A673 (cell line): ENCODE measurements around the gene ACOX3. TPM values are rescaled to one million over a fixed set of nuclear protein-coding genes. Genes with fewer than 3 reads are reported as not detected.
"Not testable (repeated sequence)": the region's sequence is repeated elsewhere in the genome, so short reads cannot be mapped to it uniquely, and the experiment has no call there.

Experiments
- BruUV-seq: library from RNA; stranded (reverse); fragments of 400-500 nt; replicated peaks from 2 replicates; lab custom pipeline; 2021; lab: Mats Ljungman, UMichigan
- CTCF ChIA-PET: fragments of 300-600 bp; sonication (Branson Sonifier 250); formaldehyde crosslinking; loops from one replicate; lab custom pipeline; 2022; ENCODE audit warnings: antibody characterized with exemption; lab: Charles Lee
- POLR2A ChIA-PET: fragments of 300-600 bp; sonication (Branson Sonifier 250); formaldehyde crosslinking; loops from one replicate; lab custom pipeline; 2022; ENCODE audit warnings: antibody characterized with exemption; ENCODE audit not compliant: low non-redundant PET; lab: Charles Lee
- DNase-seq: peaks from one replicate; pipeline ENCODE4 v3.0.0-alpha.2; 2015; ENCODE audit warnings: low spot score
- H3K27ac ChIP-seq: fragments of 200-600 bp; sonication (generic); 2 replicates; pipeline ENCODE4 v1.5.1; 2016; ENCODE audit warnings: mixed run types, low read depth, mild to moderate bottlenecking, mixed read lengths, antibody characterized with exemption, low read length; ENCODE audit not compliant: poor library complexity, severe bottlenecking
- H3K27me3 ChIP-seq: fragments of 200-600 bp; sonication (generic); replicated peaks from 2 replicates; pipeline ENCODE4 v1.6.1; 2017; ENCODE audit warnings: mixed run types, low read depth, mild to moderate bottlenecking, mixed read lengths, antibody characterized with exemption, low read length; ENCODE audit not compliant: insufficient read depth, poor library complexity
- H3K36me3 ChIP-seq: fragments of 200-600 bp; sonication (generic); 2 replicates; pipeline ENCODE4 v1.6.1; 2016; ENCODE audit warnings: mixed run types, mild to moderate bottlenecking, mixed read lengths, antibody characterized with exemption, low read length; ENCODE audit not compliant: insufficient read depth, poor library complexity, severe bottlenecking
- H3K4me1 ChIP-seq: fragments of 200-600 bp; sonication (generic); 2 replicates; pipeline ENCODE4 v1.6.1; 2017; ENCODE audit warnings: mixed run types, mild to moderate bottlenecking, mixed read lengths, antibody characterized with exemption, low read length; ENCODE audit not compliant: insufficient read depth, poor library complexity, severe bottlenecking
- H3K4me3 ChIP-seq: fragments of 200-600 bp; sonication (generic); 2 replicates; pipeline ENCODE4 v1.5.1; 2016; ENCODE audit warnings: low read depth, mixed run types, mild to moderate bottlenecking, mixed read lengths, low read length; ENCODE audit not compliant: poor library complexity, severe bottlenecking
- H3K9me3 ChIP-seq: fragments of 200-600 bp; sonication (generic); 2 replicates; pipeline ENCODE4 v1.6.1; 2016; ENCODE audit warnings: mixed run types, low read depth, mild to moderate bottlenecking, mixed read lengths, antibody characterized with exemption, low read length; ENCODE audit not compliant: poor library complexity, severe bottlenecking
- EZH2 ChIP-seq: fragments of 200-600 bp; sonication (generic); IDR thresholded peaks from 2 replicates; pipeline ENCODE4 v1.6.1; 2017; ENCODE audit warnings: borderline replicate concordance, low read depth, mild to moderate bottlenecking, mixed read lengths, antibody characterized with exemption, low read length; ENCODE audit not compliant: poor library complexity, severe bottlenecking
- intact Hi-C: fragments of 100-400 bp; cut with micrococcal nuclease; formaldehyde crosslinking; loops from one replicate; pipeline ENCODE4 v1.10.0; 2022; ENCODE audit not compliant: unreplicated experiment
- total RNA-seq: library from RNA; stranded (reverse); gene quantifications from 2 replicates; pipeline ENCODE4 v1.2.3, GENCODE V29; 2021
- TF ChIP-seq, protein P1 (sequence below): fragments of 300-800, 200-600 bp; sonication (generic); conservative IDR thresholded peaks from 2 replicates; pipeline ENCODE4 v1.5.1; 2017; ENCODE audit warnings: low read depth, mild to moderate bottlenecking, antibody characterized with exemption, low read length, moderate library complexity, mixed read lengths

Gene ACOX3
- total RNA-seq, 1 experiment from 2014 or later, result 14.3 TPM

DNA sequence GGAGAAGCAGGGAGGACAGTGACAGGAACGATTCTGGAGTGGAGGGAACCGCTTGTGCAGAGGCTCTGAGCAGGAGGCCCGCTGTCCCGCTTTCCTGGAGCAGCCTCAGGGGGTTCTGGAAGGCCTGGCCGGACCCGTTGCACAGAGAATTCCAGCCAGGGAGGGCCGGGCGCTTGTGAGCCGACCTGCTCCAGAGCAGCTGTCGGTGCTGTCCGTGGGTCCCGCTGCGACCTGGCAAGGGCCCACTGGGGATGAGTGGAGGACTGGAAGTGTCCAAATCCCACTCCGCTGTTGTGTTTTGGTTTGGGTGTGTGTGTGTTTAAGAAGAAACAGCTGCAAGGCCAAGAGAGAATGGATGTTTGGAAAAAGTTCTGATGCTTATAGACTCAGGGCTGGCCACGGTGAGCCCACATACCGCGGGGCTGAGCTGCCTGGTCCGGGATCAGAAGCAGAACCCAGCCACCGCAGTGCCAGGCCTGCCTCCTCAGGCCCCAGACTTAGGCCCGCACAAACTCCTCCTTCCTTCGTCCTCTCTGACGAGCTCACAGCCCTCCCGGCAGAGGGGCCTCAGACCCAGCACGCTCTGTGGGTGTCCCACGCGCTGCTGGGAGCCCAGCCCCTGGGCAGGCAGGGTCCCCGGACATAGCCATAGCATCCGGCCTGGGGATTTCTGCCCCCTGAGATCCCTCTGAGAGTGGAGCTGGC is 97.1 kb downstream of the ACOX3 start:
- DNase-seq, result no peak
- Histone ChIP-seq H3K4me3 (no peak overlapping the region), H3K27me3 (peaks cover 8% of the 10 kb centered on the region), H3K9me3 (no peaks in the 10 kb centered on the region), H3K27ac (no peak overlapping the region), H3K36me3 (no peaks in the 10 kb centered on the region), H3K4me1 (no peaks in the 10 kb centered on the region)
- ChIA-PET CTCF (interaction anchor here (2.2 kb wide), 1 partner anchor 101 kb away, joined by 5 read pairs; no protein-coding TSS in a partner anchor), POLR2A (no interaction called here)
- BruUV-seq, result no TSS peak
- TF ChIP-seq, protein P1, sequence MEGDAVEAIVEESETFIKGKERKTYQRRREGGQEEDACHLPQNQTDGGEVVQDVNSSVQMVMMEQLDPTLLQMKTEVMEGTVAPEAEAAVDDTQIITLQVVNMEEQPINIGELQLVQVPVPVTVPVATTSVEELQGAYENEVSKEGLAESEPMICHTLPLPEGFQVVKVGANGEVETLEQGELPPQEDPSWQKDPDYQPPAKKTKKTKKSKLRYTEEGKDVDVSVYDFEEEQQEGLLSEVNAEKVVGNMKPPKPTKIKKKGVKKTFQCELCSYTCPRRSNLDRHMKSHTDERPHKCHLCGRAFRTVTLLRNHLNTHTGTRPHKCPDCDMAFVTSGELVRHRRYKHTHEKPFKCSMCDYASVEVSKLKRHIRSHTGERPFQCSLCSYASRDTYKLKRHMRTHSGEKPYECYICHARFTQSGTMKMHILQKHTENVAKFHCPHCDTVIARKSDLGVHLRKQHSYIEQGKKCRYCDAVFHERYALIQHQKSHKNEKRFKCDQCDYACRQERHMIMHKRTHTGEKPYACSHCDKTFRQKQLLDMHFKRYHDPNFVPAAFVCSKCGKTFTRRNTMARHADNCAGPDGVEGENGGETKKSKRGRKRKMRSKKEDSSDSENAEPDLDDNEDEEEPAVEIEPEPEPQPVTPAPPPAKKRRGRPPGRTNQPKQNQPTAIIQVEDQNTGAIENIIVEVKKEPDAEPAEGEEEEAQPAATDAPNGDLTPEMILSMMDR, result no peak
- no peak for TF ChIP-seq EZH2
- intact Hi-C loops, result no loop called here

DNA sequence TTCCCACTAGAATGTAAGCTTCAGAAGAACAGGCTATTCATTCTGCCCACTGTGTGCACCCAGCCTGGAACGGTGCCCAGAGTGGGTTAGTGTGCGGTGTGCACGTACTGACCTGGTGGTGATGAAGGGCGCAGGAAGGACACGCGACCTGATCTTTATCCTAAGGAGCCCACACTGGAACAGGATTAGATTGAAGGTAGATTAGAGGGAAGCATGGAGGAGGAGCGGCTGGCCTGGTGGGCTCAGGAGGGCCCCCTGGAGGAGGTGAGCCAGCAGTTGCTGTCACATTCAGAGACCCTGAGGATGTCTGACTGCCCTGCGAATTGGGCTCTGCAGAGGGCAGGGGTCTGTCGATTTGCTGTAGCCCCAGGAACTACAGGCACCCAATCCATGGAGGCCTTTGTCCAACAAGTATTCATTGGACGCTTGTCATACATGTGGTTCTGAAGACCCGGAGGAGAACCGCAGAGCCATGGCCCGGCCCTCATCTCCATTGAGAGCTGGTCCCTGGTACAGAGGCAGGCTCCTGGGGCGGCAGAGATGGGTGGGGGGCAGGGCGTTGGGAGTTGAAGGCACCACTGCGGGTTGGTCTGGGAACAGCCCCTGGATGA is 97.8 kb downstream of the ACOX3 start:
- Histone ChIP-seq H3K4me3 (no peak overlapping the region), H3K27me3 (peaks cover 8% of the 10 kb centered on the region), H3K27ac (no peak overlapping the region), H3K4me1 (no peaks in the 10 kb centered on the region), H3K36me3 (no peaks in the 10 kb centered on the region), H3K9me3 (no peaks in the 10 kb centered on the region)
- intact Hi-C loops, result no loop called here
- no TSS peak for BruUV-seq
- no peak for DNase-seq
- CTCF ChIA-PET, result interaction anchor here (2.2 kb wide), 1 partner anchor 101 kb away, joined by 5 read pairs; no protein-coding TSS in a partner anchor
- no peak for TF ChIP-seq EZH2
- TF ChIP-seq, protein P1, result peak; percentile 57
- POLR2A ChIA-PET, result no interaction called here

DNA sequence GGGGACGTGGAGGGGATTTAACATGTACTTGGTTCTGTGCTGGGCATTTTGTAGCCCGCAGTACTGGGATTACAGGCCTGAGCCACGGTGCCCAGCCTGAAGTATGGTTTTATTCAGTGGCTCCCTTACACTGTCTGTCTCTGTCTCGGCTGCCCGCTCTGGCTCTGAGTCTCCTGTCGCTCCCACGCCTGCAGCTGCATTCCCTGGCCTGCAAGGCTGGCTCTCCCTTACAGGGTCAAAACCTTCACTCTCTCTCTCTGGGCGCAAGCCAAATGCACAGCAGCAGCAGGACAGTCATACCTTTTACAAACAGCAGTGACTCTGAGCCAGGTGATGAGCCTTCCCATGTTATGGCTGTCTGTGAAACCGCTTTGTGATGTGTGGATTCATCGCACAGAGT is 98.8 kb downstream of the ACOX3 start:
- Histone ChIP-seq H3K27me3 (peaks cover 3% of the 10 kb centered on the region), H3K9me3 (no peaks in the 10 kb centered on the region), H3K4me3 (no peak overlapping the region), H3K36me3 (no peaks in the 10 kb centered on the region), H3K4me1 (no peaks in the 10 kb centered on the region), H3K27ac (no peak overlapping the region)
- no TSS peak for BruUV-seq
- CTCF ChIA-PET, result interaction anchor here (2.2 kb wide), 1 partner anchor 99 kb away, joined by 5 read pairs; no protein-coding TSS in a partner anchor
- TF ChIP-seq EZH2, result no peak
- TF ChIP-seq, protein P1, result no peak
- no peak for DNase-seq
- POLR2A ChIA-PET, result no interaction called here
- intact Hi-C loops, result no loop called here

DNA sequence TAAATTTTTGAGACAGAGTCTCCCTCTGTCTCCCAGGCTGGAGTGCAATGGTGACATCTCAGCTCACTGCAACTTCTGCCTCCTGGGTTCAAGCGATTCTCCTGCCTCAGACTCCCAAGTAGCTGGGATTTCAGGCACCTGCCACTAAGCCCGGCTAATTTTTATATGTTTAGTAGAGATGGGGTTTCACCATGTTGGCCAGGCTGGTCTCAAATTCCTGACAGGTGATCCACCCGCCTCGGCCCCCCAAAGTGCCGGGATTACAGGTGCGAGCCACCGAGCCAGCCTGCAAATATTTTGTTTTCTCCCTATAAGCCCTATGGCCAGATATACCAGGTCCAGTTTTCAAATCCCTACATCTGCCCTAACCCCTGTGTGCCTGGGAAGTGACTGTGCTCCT is 99.2 kb downstream of the ACOX3 start:
- H3K9me3 ChIP-seq, POLR2A ChIA-PET, H3K4me3 ChIP-seq, H3K27ac ChIP-seq, CTCF ChIA-PET, H3K4me1 ChIP-seq, H3K36me3 ChIP-seq, DNase-seq, H3K27me3 ChIP-seq, BruUV-seq, intact Hi-C loops: not testable (repeated sequence)
